HG03432 (cell line): ENCODE measurements around the gene PSRC1.
"Not testable (repeated sequence)": the region's sequence is repeated elsewhere in the genome, so short reads cannot be mapped to it uniquely, and the experiment has no call there.

Source experiments
- ATAC-seq: cut with Tn5 transposase; IDR thresholded peaks from one replicate; pipeline ENCODE4 v1.9.1; 2021; ENCODE audit warnings: mild to moderate bottlenecking, moderate library complexity; ENCODE audit not compliant: unreplicated experiment

Gene PSRC1

GRCh38 chr1:109296782-109297181, 13.8 kb upstream of the PSRC1 start:
- ATAC-seq = no peak

DNA sequence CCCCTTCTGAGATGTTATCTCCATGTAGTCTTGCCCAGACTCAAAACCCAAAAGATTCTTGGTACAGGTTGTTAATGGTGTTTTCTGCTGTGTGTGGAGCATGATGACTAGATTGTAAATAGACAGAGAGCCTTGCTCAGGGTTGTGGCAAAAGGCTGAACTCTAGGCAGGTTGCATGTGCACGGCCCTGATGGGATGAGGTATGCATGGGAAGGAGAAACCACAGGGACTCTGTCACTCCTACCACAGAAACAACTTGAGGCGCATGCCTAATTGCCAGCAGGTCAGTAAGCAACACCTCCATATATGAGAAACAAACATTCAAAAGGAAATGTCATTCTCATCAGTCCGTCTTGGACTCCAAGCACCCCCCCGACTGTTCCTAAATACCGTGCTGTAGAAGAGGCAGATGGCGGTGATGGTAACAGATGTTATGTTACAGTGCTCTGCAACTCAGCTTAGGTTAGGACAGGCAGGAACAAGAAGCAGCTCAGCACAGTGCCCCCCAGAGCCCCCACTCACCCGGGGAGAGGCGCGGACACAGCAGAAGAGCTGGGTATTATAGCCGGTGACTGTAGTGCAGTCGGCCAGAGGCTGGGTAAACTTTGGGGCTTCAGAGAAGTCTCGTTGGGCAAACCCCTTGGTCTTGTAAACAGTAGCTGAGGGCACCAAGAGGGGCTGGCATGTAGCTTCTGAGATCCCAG, 12.9 kb upstream of the PSRC1 start:
- no peak for ATAC-seq

DNA sequence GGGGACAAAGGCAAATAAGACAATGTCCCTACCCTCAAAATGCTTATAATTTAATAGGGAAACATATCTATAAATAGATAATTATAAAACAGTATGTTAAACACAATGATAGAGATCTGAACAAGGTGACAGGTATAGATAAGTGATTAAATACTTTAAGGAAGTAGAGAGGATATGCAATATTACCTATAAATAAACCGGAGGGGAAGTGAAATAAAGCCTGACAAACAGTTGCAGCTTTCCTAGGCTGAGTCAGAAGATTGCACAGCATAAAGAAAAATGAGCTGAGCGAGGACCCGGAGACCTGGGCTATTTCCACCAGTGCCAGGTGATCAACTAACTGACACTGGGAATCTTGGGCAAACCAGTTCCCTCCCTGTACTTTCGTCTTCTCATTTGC, 11.5 kb upstream of the PSRC1 start:
- no peak for ATAC-seq

DNA sequence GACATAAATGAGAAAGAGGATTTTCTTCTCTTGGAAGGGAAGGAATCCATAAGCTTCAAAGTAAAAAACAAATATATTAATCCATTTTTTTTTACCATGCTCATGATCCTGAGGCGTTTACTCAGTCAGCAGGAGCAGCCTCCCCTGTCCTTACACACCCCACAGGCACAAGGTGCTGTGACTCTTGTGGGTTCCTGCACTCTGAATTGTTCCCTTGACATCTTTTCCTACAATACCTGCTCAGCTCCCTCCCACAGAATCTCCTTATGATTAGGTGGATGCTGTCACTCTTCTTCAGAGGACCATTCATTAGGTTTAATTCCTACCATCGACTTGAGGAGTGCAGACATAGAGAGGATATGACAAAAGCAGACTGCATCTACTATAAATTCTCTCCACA, 10.1 kb upstream of the PSRC1 start:
- ATAC-seq = no peak

- no peak for ATAC-seq
Measured at GRCh38 chr1:109292364-109292763, 9.4 kb upstream of the PSRC1 start.

DNA sequence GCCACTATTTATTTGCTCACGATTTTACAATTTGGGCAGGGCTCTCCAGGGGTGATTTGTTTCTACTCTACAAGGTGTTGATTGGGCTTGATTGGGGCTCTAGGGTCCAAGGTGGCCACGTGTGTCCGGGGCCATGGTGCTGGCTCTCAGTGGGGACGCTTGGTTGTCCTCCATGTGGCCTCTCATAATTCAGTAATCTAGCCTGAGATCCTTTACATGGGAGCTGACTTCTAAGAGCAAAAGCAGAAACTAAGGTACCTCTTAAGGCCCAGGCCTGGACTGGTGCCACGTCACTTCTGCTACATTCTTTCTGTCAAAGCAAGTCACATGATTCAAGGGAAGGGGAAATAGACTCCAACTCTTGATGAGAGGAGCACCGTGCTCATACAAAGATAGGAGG, 8.1 kb upstream of the PSRC1 start:
- no peak for ATAC-seq

DNA sequence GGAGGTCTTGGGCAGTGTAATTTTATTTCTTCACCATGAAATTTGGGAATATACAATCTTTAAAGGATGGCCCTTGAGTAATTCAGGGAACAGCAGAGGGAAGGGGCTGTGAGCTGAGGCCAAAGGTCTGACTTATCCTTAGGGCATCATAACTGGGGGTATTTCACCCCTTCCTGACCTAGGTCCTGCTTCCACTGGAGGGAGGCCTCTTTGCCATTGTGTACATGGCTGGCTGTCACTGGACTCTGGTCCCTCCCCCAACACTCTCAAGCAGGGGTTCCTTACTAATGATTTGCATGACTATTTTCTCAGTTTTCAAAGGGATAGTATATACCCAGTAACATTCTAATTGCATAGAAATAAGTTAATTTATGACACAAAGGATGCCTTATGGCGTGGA, 7.2 kb upstream of the PSRC1 start:
- ATAC-seq = no peak

DNA sequence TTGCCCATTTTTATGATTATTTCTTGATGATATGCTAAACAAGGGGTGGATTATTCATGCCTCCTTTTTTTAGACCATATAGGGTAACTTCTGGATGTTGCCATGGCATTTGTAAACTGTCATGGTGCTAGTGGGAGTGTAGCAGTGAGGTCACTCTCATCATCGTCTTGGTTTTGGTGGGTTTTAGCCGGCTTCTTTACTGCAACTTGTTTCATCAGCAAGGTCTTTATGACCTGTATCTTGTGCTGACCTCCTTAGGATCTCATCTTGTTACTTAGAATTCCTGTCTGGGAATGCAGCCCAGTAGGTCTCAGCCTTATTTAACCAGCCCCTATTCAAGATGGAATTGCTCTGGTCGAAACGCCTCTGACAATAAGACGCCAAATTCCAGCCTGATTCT, 3.8 kb upstream of the PSRC1 start:
- not testable (repeated sequence) for ATAC-seq

GRCh38 chr1:109283748-109284600, 1.0 kb upstream of the PSRC1 start:
- ATAC-seq = no peak

DNA sequence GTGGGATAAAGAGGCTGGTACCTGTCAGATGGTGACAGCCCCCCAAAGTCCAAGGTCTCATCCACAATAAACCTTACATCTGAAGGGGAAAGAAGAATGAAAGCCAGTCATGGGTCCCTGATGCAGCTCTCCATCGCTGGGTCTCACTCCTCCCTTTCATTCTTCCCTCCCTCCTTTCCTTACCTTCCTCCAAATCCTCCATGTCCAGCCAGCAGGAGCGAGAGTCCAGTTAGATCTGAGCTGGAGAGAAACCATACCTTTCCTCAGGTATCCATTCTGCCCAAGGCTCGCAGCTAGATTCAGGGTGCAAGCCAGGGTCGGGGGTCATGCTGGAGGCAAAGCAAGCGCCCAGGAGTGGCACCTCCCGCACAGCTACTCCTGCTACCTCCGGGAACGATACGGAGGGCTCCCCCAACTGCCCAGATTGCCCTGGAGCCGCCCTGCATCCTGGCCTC, 421 bp downstream of the PSRC1 start:
- ATAC-seq = no peak

DNA sequence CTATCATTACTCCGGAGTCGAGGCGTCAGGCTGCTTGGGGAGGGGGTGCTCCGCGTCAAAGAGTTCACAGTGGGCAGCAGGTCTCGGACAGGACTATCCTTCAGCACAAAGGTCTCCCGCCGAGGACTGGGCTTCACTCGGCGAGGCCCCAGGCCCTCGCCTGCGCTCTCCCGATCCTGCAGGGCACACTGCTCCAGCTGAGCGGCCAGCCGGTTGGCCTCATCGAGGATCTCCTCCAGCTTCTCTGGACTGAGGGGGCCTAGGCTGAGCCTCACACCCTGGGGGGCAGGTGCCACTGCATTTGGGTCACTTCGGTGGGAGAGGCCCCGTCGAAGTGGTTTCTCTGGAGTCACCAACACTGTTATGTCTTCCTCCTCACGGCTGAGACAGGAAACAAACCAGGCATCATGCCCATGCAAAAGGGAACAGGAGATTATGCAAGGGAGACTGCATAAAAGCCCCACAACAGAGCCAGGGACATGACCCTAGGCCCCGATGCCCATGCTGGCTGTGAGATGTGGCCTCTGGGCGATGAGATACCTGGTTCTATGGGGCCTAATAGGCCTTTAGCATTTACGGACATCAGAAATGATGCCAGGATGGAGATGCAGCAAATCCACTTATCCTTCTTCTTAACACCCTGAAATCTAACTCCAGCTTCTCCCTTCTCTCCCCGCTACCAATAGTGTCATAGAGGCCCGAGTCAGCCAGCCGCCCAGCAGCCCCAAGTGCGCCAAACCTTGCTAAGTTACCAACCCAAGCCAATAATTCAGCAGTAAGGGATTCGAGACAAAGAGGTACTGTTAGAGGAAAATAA, 1.1 kb downstream of the PSRC1 start:
- ATAC-seq = no peak

GRCh38 chr1:109280862-109281261, 2.1 kb downstream of the PSRC1 start:
- ATAC-seq = no peak

GRCh38 chr1:109279615-109280278, 3.2 kb downstream of the PSRC1 start:
- no peak for ATAC-seq

GRCh38 chr1:109277434-109278204, 5.3 kb downstream of the PSRC1 start:
- peak; percentile 84 for ATAC-seq

- ATAC-seq = no peak
Measured at GRCh38 chr1:109275706-109276345, 7.1 kb downstream of the PSRC1 start.

- no peak for ATAC-seq
Measured at GRCh38 chr1:109274533-109275476, 8.1 kb downstream of the PSRC1 start.

- no peak for ATAC-seq
Measured at GRCh38 chr1:109273570-109274288, 9.2 kb downstream of the PSRC1 start.
